ENCODE measurements around the gene SPECC1.

GRCh38 chr17:20087538-20088250 lies 78.5 kb downstream of the SPECC1 start:
- TF ChIP-seq OVOL2 (CRISPR knock-in tag; IDR thresholded peaks at IDR 0.05; ENCODE audit: borderline replicate concordance) (no peak), MLX (CRISPR knock-in tag; IDR thresholded peaks at IDR 0.05) (no peak), CTCF (IDR thresholded peaks at IDR 0.05) (no peak)
